SH-SY5Y (cell line): ENCODE results near the gene FOS.

Experiments
- GATA2 ChIP-seq: IDR thresholded peaks from 2 replicates; pipeline ENCODE4 v1.6.1; 2011; ENCODE audit warnings: mild to moderate bottlenecking, low read depth, low read length
- GATA3 ChIP-seq: IDR thresholded peaks from 2 replicates; pipeline ENCODE4 v1.6.1; 2011; ENCODE audit warnings: low read depth, mild to moderate bottlenecking, low read length, moderate library complexity

GRCh38 chr14:75260025-75260763, 18.4 kb upstream of the FOS start:
- TF ChIP-seq GATA2 (peak; percentile 85), GATA3 (peak; percentile 94)
